ENCODE data around the gene PRKCE. TPM values are rescaled to one million over a fixed set of nuclear protein-coding genes. Genes with fewer than 3 reads are reported as not detected.

Gene PRKCE
- total and polyA plus RNA-seq, 2 of the 8 experiments (the other 6 are each of a cell fraction or from before 2014, with no cell fraction given), result 0.54 to 2.1 TPM

GRCh38 chr2:45945302-45945717 lies 293.8 kb downstream of the PRKCE start (continued):
- TF ChIP-seq CHD7 (IDR thresholded peaks at IDR 0.05; ENCODE audit: insufficient replicate concordance, low read length), result no peak
